ENCODE measurements around the gene COX7A2.

Gene COX7A2

DNA sequence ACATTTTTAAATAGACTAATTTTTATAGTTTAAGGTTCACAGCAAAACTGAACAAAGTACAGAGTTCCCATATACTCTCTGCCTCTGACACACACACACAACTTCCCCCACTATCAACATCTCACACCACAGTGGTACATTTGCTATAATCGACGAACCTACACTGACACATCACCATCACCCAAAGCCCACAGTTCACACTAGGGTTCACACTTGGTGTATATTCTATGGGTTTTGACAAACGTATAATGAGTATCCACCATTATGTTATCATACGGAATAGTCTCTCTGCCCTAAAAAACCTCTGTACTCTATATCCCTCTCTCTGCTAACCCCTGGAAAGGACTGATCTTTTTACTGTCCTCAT lies 25.4 kb upstream of the COX7A2 start:
- Histone ChIP-seq H3K36me3 (ENCODE audit: control insufficient read depth in 1 of 2, insufficient read depth in 2 of 2, low read length in 2 of 2) (peaks cover 0 to 9% of the 10 kb centered on the region in 2 donors), H3K4me1 (ENCODE audit: control insufficient read depth in 1 of 2, insufficient read depth in 2 of 2, low read length in 2 of 2) (peaks cover 14 to 21% of the 10 kb centered on the region in 2 donors), H3K27ac (ENCODE audit: low read depth, low read length) (no peak overlapping the region), H3K9me3 (ENCODE audit: control insufficient read depth in 1 of 2, low read length in 2 of 2) (no peaks in the 10 kb centered on the region), H3K4me3 (ENCODE audit: low read depth in 1 of 2, low read length in 2 of 2) (no peak overlapping the region), H3K27me3 (ENCODE audit: control insufficient read depth in 1 of 2, insufficient read depth in 2 of 2, low read length in 2 of 2) (no peaks in the 10 kb centered on the region), H3K9ac (ENCODE audit: low read depth in 1 of 2, low read length in 2 of 2) (no peak overlapping the region)

DNA sequence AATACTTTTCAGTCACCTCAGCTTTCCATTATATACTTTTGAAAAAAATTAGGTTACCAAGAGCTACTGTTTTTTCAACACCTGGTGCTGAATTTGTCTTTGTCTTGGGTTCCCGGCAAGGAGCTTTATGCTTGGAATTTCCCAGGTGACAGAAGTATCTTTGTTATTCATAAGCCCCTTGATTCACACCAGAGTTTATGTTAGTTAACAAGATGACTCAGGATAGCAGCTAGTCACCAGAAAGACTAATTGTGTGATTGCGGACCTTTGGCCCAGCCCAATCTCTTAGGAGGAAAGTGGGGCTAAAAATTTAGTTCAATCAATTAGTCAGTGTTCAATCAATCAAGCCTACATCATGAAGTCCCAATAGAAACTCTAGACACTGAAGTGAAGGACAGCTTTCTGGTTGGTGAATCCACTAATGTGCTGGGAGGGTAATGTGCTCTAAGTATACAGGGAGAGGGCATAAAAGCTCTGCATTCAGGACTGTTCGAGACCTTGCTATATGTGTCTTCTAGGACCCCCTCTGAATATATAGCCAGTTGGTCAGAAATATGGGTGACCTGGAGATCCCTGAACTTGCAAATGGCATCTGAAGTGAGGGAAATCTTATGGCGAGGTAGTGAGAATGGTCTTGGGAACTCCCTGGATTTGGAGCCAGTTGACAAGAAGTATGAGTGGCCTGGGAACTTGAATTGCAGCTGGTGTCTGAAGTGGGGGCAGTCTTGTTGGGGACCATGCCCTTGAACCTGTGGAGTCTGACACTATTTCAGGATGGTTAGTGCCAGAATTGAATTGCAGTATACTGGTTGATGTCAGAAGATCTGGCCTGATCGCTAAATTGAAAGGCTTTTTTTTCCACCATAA lies 24.8 kb upstream of the COX7A2 start:
- no peak overlapping the region for H3K4me3 ChIP-seq (ENCODE audit: low read depth in 1 of 2, low read length in 2 of 2)
- no peaks in the 10 kb centered on the region for H3K27me3 ChIP-seq (ENCODE audit: control insufficient read depth in 1 of 2, insufficient read depth in 2 of 2, low read length in 2 of 2)
- no peak overlapping the region for H3K9ac ChIP-seq (ENCODE audit: low read depth in 1 of 2, low read length in 2 of 2)
- peaks cover 14 to 21% of the 10 kb centered on the region in 2 donors for H3K4me1 ChIP-seq (ENCODE audit: control insufficient read depth in 1 of 2, insufficient read depth in 2 of 2, low read length in 2 of 2)
- H3K27ac ChIP-seq (ENCODE audit: low read depth, low read length), result no peak overlapping the region
- H3K9me3 ChIP-seq (ENCODE audit: control insufficient read depth in 1 of 2, low read length in 2 of 2), result no peaks in the 10 kb centered on the region
- H3K36me3 ChIP-seq (ENCODE audit: control insufficient read depth in 1 of 2, insufficient read depth in 2 of 2, low read length in 2 of 2), result peaks cover under 1 to 9% of the 10 kb centered on the region in 2 donors

DNA sequence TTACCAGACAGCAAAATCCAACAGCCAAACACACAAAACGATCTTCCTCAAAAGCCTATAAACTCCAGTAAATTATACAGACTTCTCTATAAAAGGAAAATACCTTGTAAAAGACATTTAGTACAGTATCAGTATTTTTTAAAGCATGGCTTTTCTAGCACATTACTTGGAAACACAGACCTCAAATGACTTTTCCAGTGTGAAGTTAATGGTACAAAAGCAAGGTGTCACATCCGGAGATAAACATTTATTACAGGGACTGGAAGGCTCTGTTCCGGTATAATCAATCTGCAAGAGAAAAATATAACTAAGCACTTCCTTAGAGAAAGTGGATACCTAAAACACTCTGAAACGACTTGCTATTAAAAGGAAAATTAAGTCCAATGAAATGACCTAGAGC lies 23.9 kb upstream of the COX7A2 start:
- no peaks in the 10 kb centered on the region for H3K9me3 ChIP-seq (ENCODE audit: control insufficient read depth in 1 of 2, low read length in 2 of 2)
- no peak overlapping the region for H3K9ac ChIP-seq (ENCODE audit: low read depth in 1 of 2, low read length in 2 of 2)
- H3K36me3 ChIP-seq (ENCODE audit: control insufficient read depth in 1 of 2, insufficient read depth in 2 of 2, low read length in 2 of 2), result peaks cover 4 to 9% of the 10 kb centered on the region in 2 donors
- H3K27ac ChIP-seq (ENCODE audit: low read depth, low read length), result no peak overlapping the region
- no peak overlapping the region for H3K4me3 ChIP-seq (ENCODE audit: low read depth in 1 of 2, low read length in 2 of 2)
- H3K4me1 ChIP-seq (ENCODE audit: control insufficient read depth in 1 of 2, insufficient read depth in 2 of 2, low read length in 2 of 2), result peaks cover 14 to 15% of the 10 kb centered on the region in 2 donors
- H3K27me3 ChIP-seq (ENCODE audit: control insufficient read depth in 1 of 2, insufficient read depth in 2 of 2, low read length in 2 of 2), result no peaks in the 10 kb centered on the region

DNA sequence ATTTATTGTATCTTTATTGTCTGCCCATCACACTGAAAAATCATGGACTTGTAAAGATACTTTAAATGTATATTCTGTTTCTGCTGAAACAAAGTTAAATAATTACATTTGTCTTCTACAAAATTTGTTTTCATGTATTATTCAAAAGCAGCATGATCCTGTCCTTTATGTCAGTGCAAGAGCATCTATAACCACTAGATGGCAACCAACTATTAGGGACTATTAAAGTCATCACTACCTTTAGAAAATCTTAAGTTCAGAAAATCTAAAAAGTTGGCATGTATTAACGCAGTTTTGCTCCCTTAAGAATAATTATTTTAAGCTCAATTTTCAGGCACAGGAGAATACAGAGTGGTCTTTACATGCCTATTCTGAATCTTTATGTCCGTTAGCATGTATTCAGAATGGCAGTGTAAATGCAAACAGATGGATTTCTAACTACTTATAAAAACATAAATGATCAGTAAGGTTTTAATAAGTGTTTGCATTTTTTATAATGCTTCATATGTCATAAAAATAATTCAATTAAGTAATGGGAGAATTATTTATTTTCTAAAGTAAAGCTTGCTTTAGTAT lies 23.2 kb upstream of the COX7A2 start:
- Histone ChIP-seq H3K27ac (ENCODE audit: low read depth, low read length) (no peak overlapping the region), H3K27me3 (ENCODE audit: control insufficient read depth in 1 of 2, insufficient read depth in 2 of 2, low read length in 2 of 2) (no peaks in the 10 kb centered on the region), H3K36me3 (ENCODE audit: control insufficient read depth in 1 of 2, insufficient read depth in 2 of 2, low read length in 2 of 2) (peaks cover 4 to 7% of the 10 kb centered on the region in 2 donors), H3K9ac (ENCODE audit: low read depth in 1 of 2, low read length in 2 of 2) (no peak overlapping the region), H3K9me3 (ENCODE audit: control insufficient read depth in 1 of 2, low read length in 2 of 2) (no peaks in the 10 kb centered on the region), H3K4me1 (ENCODE audit: control insufficient read depth in 1 of 2, insufficient read depth in 2 of 2, low read length in 2 of 2) (peaks cover 14 to 15% of the 10 kb centered on the region in 2 donors), H3K4me3 (ENCODE audit: low read depth in 1 of 2, low read length in 2 of 2) (no peak overlapping the region)

DNA sequence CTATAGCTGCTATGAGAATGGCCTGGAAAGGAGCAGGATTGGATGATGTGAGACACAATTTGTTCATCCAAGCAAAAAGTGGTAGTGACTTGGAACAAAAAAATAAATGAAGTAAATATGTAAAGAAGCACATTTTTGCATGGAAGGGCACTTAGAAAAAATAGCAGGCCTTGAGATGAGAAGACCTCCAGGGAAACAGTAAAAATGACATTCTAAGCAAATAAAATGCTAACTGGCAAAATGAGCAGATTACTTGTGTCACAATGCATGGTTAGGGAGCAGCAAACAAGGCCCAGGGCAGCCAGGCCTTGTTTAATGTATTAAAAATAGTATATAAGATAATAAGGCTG lies 19.8 kb upstream of the COX7A2 start:
- Histone ChIP-seq H3K9ac (ENCODE audit: low read depth in 1 of 2, low read length in 2 of 2) (no peak overlapping the region), H3K9me3 (ENCODE audit: control insufficient read depth in 1 of 2, low read length in 2 of 2) (no peaks in the 10 kb centered on the region), H3K4me1 (ENCODE audit: control insufficient read depth in 1 of 2, insufficient read depth in 2 of 2, low read length in 2 of 2) (peaks cover 8 to 11% of the 10 kb centered on the region in 2 donors), H3K36me3 (ENCODE audit: control insufficient read depth in 1 of 2, insufficient read depth in 2 of 2, low read length in 2 of 2) (peaks cover 4 to 26% of the 10 kb centered on the region in 2 donors), H3K27me3 (ENCODE audit: control insufficient read depth in 1 of 2, insufficient read depth in 2 of 2, low read length in 2 of 2) (no peaks in the 10 kb centered on the region), H3K27ac (ENCODE audit: low read depth, low read length) (no peak overlapping the region), H3K4me3 (ENCODE audit: low read depth in 1 of 2, low read length in 2 of 2) (no peak overlapping the region)

DNA sequence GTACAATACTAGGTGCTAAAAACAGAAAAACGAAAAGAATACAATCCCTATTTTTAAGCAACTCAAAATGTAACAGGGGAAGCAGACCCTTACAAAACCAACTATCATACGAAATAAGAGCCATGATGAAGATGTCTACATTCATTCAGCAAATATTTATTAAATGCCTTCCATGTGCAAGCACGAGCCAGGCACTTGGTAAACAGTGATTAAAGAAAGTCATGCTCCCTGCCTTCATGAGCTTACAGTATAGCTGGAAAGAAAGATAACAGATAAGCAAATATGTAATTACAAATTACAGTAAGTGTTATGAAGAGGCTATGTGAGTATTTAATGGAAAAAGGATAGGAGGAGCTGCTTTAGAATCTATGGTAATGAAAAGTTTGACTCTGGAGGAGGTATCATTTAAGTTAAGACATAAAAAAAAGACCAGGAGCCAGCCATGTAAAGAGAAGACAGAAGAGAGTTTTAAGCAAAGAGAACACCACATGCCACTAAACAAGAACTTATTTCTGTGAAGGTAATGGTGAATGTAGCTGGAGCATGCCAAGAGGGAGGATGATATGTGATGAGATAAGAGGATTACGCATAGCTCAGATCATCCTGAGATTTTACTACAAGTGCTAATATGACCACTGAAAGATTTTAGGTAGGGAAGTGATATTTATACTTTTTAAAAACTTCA lies 19.3 kb upstream of the COX7A2 start:
- H3K4me1 ChIP-seq (ENCODE audit: control insufficient read depth in 1 of 2, insufficient read depth in 2 of 2, low read length in 2 of 2), result peaks cover 6% of the 10 kb centered on the region in 2 donors
- peaks cover 4 to 28% of the 10 kb centered on the region in 2 donors for H3K36me3 ChIP-seq (ENCODE audit: control insufficient read depth in 1 of 2, insufficient read depth in 2 of 2, low read length in 2 of 2)
- H3K9me3 ChIP-seq (ENCODE audit: control insufficient read depth in 1 of 2, low read length in 2 of 2), result no peaks in the 10 kb centered on the region
- no peak overlapping the region for H3K4me3 ChIP-seq (ENCODE audit: low read depth in 1 of 2, low read length in 2 of 2)
- no peak overlapping the region for H3K27ac ChIP-seq (ENCODE audit: low read depth, low read length)
- no peak overlapping the region for H3K9ac ChIP-seq (ENCODE audit: low read depth in 1 of 2, low read length in 2 of 2)
- no peaks in the 10 kb centered on the region for H3K27me3 ChIP-seq (ENCODE audit: control insufficient read depth in 1 of 2, insufficient read depth in 2 of 2, low read length in 2 of 2)

DNA sequence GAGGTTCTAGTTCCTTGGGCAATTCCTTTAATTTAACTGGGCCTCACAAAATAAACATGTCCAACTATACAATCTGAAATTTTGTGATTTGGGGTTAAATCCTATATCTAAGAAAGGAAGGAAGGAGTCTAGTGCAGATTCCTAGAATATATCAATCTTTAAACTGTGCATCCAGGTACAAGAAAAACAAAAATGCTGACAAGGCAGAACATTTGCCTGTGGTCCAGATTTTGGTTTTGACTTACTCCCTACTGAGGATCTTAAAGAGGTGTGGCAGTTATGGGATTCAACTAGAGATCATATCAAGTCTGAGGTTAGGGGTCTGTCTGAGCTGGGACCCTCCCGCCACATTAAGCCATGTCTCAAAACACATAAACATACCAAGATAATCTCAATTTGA lies 17.7 kb upstream of the COX7A2 start:
- Histone ChIP-seq H3K27ac (ENCODE audit: low read depth, low read length) (no peak overlapping the region), H3K9ac (ENCODE audit: low read depth in 1 of 2, low read length in 2 of 2) (no peak overlapping the region), H3K27me3 (ENCODE audit: control insufficient read depth in 1 of 2, insufficient read depth in 2 of 2, low read length in 2 of 2) (no peaks in the 10 kb centered on the region), H3K36me3 (ENCODE audit: control insufficient read depth in 1 of 2, insufficient read depth in 2 of 2, low read length in 2 of 2) (peaks cover 7 to 33% of the 10 kb centered on the region in 2 donors), H3K4me1 (ENCODE audit: control insufficient read depth in 1 of 2, insufficient read depth in 2 of 2, low read length in 2 of 2) (no peaks in the 10 kb centered on the region), H3K9me3 (ENCODE audit: control insufficient read depth in 1 of 2, low read length in 2 of 2) (no peaks in the 10 kb centered on the region), H3K4me3 (ENCODE audit: low read depth in 1 of 2, low read length in 2 of 2) (no peak overlapping the region)

DNA sequence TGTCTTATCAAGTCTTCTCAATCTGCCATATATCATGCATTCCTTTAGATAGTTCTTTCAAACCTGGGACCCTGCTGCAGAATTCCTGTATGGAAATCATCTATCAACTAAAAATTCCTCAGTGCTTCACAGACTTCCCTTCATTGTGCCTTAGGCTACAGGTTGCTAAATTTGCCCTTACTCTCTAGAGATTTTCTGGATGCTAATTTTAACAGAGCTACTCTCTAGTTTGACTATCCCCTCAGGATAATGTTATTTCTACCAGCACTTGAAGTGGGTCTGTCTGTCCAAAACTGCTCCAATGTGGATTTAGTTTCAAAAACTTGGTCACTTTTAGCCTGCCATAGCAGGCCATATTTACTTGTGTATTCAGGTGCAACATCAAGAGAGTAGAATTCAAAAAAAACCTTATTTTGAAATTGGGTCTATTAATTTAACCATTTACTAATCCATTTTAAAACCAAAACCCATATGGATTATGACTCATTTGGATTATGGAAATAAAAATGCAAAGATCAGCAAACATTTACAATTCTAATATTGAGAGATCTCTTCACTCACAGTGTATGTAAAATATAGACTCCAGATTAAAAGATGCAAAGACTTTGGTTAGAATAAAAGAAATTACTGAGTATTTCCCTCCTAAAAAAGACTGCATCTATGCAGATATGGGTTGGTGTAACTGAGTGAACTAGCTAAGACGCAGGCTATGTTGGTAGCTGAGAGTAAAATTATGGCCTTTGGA lies 13.9 kb upstream of the COX7A2 start:
- no peaks in the 10 kb centered on the region for H3K9me3 ChIP-seq (ENCODE audit: control insufficient read depth in 1 of 2, low read length in 2 of 2)
- no peak overlapping the region for H3K4me3 ChIP-seq (ENCODE audit: low read depth in 1 of 2, low read length in 2 of 2)
- no peak overlapping the region for H3K9ac ChIP-seq (ENCODE audit: low read depth in 1 of 2, low read length in 2 of 2)
- H3K27ac ChIP-seq (ENCODE audit: low read depth, low read length), result no peak overlapping the region
- peaks cover 6 to 51% of the 10 kb centered on the region in 2 donors for H3K36me3 ChIP-seq (ENCODE audit: control insufficient read depth in 1 of 2, insufficient read depth in 2 of 2, low read length in 2 of 2)
- H3K27me3 ChIP-seq (ENCODE audit: control insufficient read depth in 1 of 2, insufficient read depth in 2 of 2, low read length in 2 of 2), result no peaks in the 10 kb centered on the region
- no peaks in the 10 kb centered on the region for H3K4me1 ChIP-seq (ENCODE audit: control insufficient read depth in 1 of 2, insufficient read depth in 2 of 2, low read length in 2 of 2)

DNA sequence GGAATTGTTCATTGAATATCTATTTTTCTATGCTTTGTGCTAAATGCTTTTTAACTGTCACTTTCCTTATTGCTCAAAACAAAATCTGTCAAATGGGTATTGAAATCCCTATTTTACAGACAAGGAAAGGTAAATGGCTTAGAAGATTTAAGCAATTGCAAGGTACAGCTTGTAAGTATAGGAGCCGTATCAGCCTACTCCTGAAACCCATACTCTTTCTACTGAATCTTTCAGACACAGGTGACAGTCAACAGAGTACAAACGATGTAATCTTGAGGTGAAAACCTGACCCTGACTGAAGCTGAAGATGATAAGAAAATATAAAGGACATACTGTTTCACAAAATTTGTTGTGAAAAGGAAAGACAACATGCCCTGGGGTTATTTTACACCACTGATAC lies 7.0 kb upstream of the COX7A2 start:
- Histone ChIP-seq H3K27ac (ENCODE audit: low read depth, low read length) (no peak overlapping the region), H3K9ac (ENCODE audit: low read depth in 1 of 2, low read length in 2 of 2) (no peak overlapping the region), H3K4me1 (ENCODE audit: control insufficient read depth in 1 of 2, insufficient read depth in 2 of 2, low read length in 2 of 2) (no peaks in the 10 kb centered on the region), H3K4me3 (ENCODE audit: low read depth in 1 of 2, low read length in 2 of 2) (no peak overlapping the region), H3K9me3 (ENCODE audit: control insufficient read depth in 1 of 2, low read length in 2 of 2) (no peaks in the 10 kb centered on the region), H3K36me3 (ENCODE audit: control insufficient read depth in 1 of 2, insufficient read depth in 2 of 2, low read length in 2 of 2) (peaks cover 3 to 14% of the 10 kb centered on the region in 2 donors), H3K27me3 (ENCODE audit: control insufficient read depth in 1 of 2, insufficient read depth in 2 of 2, low read length in 2 of 2) (peaks cover 0 to 4% of the 10 kb centered on the region in 2 donors)
